GM18861 (cell line): Measurements from ENCODE around the gene EN2.

ENCODE experiments used
- ATAC-seq: cut with Tn5 transposase; IDR thresholded peaks from one replicate; pipeline ENCODE4 v1.9.1; 2021; ENCODE audit not compliant: unreplicated experiment

The EN2 gene

DNA sequence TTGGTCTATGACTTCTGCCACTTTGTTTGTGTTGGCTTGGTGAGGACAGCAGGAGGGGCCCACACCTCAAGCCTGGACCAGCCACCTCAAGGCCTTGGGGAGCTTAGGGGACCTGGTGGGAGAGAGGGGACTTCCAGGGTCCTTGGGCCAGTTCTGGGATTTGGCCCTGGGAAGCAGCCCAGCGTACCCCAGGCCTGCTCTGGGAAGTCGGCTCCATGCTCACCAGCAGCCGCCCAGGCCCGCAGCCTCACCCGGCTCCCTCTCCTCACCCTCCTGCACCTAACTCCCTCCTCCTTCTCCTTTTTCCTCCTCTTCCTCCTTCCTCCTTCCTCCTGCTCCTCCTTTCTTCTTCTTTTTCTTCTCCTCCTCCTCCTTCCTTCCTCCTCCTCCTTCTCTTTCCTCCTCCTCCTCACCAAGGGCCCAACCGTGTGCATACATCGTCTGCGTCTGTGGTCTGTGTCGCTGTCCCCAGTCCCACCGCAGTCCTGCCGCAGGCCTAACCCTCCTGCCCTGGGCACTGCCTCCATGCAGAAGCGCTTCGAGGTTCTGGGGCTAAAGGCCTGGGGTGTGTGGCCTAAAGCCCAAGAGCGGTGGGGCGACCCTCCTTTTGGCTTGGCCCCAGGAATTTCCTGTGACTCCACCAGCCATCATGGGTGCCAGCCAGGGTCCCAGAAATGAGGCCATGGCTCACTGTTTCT is 5.3 kb downstream of the EN2 start:
- ATAC-seq = no peak

DNA sequence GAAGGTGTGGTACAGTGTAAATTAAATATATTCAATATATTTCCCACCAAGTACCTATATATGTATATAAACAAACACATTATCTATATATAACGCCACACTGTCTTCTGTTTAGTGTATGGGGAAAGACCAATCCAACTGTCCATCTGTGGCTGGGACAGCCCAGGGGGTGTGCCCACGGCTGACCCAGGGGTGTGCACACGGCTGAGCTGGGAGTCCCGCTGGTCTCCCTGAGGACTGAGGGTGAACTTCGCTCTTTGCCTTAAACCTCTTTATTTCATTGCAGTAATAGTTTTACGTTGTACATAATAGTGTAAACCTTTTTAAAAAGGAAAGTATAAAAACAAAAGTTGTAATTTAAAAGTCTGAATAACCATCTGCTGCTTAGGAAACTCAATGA is 6.3 kb downstream of the EN2 start:
- no peak for ATAC-seq

GRCh38 chr7:155464948-155465739 is 7.2 kb downstream of the EN2 start:
- no peak for ATAC-seq

GRCh38 chr7:155465761-155466141 is 7.8 kb downstream of the EN2 start:
- ATAC-seq = no peak

DNA sequence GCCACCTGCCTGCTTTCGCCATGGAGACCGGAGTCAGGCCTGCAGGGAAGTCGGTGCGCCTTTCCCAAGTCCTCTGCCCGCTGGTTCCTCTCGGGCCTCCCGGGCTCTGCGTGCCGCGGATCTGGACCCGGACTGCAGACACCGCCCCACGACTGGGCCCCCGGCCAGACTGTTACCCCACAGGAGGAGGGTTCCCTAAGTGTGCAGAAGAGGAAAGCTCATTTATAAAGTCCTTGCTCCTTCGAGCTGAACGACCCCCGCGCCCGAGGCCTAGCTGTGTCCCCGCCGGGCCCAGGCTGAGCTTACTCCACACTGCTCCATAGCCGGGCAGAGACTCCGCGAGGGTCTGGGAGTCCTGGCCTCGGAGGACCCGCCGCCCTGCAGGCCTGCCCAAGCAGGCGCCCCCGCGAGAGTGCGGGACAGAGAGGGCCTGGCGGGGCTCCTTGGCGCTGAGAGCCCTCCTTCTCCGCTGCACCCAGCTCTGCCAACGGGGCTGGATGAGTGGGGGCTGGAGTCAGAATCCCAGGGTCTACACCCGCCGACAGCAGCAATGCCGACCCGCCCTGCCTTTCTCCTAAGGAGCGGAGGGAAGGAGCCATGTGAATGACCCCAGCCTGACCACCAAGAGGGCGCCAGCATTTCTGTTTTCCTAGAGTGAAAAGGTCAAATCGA is 8.3 kb downstream of the EN2 start:
- no peak for ATAC-seq

GRCh38 chr7:155466814-155467733 is 9.1 kb downstream of the EN2 start:
- peak; percentile 61 for ATAC-seq

DNA sequence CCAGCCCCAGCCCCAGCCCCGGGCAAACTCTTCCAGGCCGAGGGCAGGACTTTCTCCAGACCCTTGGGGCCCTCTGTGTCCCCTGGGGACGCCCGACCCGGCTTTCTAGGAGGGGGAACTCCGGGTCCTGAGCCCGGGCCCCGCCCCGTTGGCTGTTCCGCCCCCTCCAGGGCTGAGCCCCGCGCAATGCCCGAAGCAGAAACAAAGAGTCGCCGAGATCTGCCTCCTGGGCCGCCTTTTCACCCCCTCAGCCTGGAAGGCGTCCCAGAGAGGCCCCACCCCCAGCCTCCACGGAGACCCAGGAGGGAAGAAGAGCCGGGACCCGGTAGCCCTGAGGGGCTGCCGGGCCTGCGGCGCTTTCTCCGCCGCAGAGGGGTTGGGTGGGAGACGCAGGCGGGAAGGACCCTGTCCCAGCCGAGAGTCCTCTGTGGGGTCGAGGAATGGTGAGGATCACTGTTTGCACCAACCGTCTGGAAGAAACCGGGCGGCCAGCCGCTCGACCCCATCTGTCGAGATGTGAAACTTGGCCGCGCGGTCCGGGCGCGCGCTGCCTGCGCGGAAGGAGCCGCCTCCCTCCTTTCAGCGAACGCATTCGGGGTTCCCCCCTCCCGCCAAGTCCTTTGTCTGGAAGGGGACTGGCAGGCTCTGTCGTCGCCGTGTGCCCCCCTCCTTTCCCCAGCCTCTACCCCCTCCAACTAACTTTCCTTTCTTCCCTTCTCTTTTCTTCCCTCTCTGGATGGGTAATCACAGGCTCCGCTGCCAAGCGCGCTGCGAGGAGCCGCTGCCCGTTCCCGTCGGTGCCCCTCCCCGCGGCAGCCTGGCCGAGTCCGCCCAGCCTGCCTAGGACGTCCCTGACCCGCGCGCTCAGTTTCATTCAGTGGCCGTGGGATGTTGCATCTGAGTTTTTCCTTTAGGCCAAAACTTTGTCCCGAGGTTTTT is 10.2 kb downstream of the EN2 start:
- ATAC-seq = peak; percentile 27

DNA sequence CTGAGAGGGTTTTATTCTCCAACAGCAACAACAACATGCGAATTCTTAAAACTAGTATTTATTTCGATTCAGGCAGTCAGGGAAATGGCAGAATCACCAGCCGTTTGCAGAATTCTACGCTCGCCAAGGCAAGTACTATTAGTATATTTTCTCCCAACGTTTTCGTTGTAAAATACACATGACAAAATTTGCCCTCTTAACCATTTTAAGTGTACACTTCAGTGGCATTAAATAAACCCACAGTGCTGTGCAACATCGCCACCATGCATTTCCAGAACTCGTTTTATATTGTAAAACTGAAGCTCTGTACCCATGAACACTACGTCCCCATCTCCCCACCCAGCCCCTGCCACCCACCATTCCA is 10.8 kb downstream of the EN2 start:
- ATAC-seq = no peak

GRCh38 chr7:155469311-155470185 is 11.6 kb downstream of the EN2 start:
- no peak for ATAC-seq

DNA sequence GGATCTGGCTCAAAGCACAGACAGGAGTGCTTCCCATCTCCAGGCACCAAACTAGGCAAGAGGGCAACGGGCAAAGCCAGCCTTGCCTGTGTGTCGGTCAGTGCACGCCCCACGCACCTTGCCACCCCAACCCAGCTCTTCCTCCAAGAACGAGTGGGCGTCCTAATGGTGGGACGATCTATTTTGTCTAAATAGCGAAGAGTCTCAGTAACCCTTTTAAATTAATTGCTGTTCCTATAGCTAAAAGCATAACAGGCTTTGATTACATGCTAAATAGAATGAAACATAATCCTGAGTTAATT is 12.2 kb downstream of the EN2 start:
- no peak for ATAC-seq

DNA sequence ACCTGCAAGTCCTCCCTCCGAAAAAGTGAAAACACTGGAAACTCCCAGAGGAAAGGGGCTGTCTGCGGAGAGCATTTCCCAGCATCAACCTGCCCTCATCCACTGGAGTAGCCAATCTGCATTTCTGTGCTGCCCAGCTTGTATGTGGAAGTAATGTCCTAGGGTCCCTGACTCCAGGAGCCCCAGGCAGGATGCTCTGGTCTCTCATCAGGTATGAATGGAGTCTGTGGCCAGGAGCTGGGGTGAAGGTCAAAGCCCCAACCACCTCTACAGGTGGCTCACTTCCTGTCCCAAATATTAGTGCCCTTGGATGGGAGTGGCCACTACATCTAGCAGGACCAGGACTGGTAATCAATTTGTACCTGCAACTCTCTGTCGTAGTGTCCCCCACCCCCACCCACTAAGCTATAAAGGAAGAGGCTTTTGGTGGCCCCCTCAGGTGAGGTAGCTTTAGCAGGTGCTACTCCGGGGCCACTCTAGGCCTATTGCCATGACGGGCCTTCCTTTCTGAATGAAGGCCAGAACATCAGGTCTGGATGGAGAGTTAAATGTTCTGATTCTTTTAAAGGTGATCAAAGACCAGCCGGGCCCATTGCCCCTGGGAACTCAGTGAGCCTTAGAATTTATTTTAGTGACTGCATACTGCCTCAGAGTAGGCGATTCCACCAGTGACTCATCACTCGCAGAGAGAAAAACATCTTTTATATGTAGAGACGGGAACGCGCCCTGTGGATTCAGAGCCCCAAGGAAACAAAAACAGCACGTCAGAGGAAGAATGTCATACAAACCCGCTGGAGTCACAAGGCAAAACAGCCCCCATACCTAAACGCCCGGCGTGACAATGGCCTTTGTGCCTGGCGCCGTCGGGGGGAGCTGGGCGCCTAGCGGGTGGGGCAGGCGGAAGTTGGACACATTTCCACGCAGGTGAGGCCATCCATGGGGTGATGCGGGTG is 13.0 kb downstream of the EN2 start:
- no peak for ATAC-seq

DNA sequence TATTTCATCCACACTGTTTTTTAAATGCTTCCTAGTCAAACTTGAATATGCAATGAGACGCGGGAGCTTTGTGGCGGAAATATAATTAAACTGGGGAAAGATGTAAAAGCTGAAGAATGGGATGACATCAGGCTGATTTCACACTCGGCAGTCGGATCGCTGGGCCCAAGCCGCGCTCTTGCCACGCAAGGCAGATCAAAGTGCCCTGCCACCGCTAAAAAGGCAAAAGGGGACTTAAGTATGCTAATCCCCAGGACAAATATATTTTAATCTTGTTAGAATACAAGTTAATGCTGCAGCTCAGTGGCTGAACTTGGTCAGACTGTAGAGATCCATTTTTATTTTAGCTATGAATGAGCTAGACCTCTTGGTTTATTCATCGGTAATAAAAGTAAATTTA is 13.8 kb downstream of the EN2 start:
- no peak for ATAC-seq

DNA sequence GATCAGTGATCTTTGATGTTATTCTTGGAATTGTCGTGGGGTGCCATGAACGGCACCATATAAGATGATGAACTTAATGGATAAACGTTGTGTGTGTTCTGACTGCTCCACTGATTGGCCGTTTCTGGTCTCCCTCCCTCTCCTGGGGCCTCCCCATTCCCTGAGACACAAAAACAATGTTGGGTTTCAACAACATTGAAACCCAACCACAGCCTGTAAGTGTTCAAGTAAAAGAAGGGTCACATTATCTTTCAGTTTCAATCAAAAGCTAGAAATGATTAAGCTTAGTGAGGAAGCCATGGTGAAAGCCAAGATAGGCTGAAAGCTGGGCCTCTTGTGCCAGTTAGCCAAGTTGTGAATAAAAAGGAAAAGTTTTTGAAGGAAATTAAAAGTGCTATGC is 19.5 kb downstream of the EN2 start:
- peak; percentile 95 for ATAC-seq

- ATAC-seq = no peak
These were observed 23.8 kb downstream of the EN2 start for GRCh38 chr7:155481764-155482163.

- peak; percentile 53 for ATAC-seq
These were observed 24.7 kb downstream of the EN2 start for GRCh38 chr7:155482511-155483183.

DNA sequence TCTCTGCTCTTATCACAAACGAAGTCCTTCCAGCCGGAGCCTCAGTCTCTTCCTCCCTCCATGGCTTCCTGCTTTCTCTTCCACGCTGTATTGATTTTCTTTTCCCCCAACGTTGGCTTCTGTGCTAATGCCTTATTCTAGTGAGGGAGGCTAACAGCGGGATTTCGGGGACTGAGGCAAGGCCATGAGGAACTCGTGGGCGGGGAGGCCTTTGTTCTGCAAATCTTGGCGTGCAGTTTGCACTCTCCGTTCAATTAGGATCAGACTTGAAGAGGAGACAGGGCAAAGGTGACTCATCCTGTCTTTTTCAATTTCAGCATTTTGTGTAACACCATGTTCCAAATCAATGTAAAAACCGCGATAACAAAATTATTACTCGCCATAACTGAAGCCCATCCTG is 25.3 kb downstream of the EN2 start:
- ATAC-seq = no peak

GRCh38 chr7:155483868-155484325 is 26.0 kb downstream of the EN2 start:
- no peak for ATAC-seq
